Upper lobe of left lung (tissue), 4 donors: Measurements from ENCODE around the gene LINGO1.

ENCODE experiments used
- CTCF ChIP-seq, 6 experiments: fragments of 450-650 bp in 4 of 6; fragments of 200-600 bp in 2 of 6; sonication (generic) in 2 of 6; IDR thresholded peaks; one replicate each; pipeline ENCODE4 v1.5.1; 2016 to 2019; ENCODE audit warnings: antibody characterized with exemption in 6 of 6
- EP300 ChIP-seq, 4 donors: sonication (generic); formaldehyde crosslinking; IDR thresholded peaks; one replicate each; pipeline ENCODE4 v1.5.1; 2017; ENCODE audit warnings: antibody characterized with exemption in 4 of 4, control low read depth in 2 of 4

GRCh38 chr15:77649017-77649416 is 16.3 kb upstream of the LINGO1 start:
- TF ChIP-seq CTCF (IDR thresholded peaks at IDR 0.05), result no peak
- no peak for TF ChIP-seq EP300 (IDR thresholded peaks at IDR 0.05)
